Iris pigment epithelial cell (primary cell): ENCODE data around the gene SCG5.
A peak's percentile ranks its signal among the peaks of the same experiment; 100 is the strongest.

Source experiments
- DNase-seq: peaks from one replicate; pipeline ENCODE4 v3.0.0-alpha.2; 2011; ENCODE audit warnings: low read depth

The SCG5 gene

DNA sequence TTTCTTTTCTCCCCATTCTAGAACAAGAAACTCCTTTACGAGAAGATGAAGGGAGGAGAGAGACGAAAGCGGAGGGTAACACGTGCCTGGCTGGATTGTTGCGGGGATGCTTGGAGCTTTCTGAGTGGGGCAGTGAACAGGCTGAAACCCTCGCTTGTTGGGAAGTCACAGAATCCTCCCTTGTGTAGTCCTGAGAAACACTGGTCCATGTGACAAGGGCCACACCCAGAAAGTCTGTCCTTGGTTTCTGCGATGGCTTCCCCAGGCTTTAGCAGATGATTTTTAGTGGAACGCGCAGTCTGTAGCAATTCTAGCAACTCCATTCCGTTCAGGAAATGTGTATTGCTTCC is 50.2 kb downstream of the SCG5 start:
- no peak for DNase-seq

DNA sequence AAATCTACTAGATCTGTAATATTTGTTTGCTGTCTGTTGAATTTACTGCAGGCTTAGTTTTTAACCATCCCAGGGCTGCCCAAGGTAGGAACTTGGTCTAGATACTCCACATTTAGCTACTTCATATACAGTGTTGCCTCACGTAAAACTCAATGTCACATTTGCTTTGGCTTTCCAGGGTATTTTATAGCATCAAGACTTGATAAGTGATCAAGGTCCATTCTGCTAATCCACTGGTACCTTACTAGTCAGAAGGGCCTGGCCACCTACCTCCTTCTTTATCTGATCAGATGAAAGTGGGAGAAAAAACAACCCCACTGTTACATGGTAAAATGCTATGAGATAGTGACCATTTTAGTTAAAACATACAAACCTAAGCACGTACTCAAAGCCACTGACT is 50.8 kb downstream of the SCG5 start:
- no peak for DNase-seq

DNA sequence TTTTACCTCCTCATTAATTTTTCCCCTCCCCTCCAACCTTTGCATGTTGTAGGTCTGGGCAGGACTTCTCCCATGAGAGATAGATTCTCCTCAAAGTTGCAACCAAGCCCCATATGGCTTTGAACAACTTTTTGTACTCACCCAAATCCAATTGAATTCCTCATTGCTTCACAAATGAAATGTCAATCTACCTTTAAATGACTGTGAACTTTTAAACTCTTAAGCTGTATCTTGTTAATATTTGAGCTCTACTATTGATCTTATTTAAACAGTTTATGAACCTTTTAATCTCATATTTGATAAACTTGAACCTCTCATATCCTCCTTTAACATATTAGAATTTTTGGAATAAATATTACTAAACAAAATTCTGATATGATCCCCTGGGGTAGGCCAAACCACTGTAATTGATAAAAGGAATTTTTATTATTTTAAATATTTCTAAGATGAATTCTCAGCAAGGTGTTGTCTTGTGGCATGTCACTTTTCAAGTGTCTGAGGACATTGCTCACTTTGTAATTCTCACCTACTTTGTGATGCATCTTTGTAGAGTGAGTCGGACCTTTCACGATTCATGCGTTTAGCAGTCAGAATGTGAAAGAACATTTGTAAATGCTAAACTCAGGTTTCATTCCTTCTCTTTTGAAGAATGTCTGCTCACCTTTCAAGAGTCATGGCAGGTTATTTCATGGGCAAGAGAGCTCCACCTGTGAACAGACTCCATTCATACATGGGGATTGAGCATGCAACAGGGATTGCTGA is 52.9 kb downstream of the SCG5 start:
- no peak for DNase-seq

DNA sequence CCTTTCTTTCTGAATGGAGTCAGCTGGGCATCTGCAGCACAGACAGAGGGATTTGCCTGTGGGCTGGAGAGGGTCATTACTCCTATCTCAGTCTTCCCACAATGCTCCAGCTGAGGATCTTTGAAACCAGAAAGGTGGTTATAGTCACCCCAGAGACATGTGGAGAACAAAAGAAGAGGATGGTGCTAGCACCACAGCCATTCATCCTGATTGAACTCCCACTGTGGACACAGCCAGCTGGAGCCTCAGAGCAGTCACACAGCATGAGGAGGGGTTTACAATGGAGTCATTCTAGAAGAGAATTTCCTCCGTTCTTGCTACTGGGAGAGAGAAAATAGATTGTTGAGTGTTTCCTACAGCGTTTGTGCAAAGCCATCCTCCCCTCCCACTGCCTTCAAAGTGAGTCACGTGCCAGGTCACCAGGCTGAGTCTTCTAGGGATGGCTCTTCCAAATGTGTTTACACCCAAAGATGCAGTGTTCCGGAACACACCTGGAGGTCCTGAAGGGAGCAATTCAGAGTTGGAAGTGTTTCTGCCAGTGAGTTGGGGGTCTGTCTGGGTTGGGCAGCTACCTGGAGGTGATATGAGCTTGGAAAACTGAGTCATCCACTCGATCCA is 57.4 kb downstream of the SCG5 start:
- DNase-seq: no peak

DNA sequence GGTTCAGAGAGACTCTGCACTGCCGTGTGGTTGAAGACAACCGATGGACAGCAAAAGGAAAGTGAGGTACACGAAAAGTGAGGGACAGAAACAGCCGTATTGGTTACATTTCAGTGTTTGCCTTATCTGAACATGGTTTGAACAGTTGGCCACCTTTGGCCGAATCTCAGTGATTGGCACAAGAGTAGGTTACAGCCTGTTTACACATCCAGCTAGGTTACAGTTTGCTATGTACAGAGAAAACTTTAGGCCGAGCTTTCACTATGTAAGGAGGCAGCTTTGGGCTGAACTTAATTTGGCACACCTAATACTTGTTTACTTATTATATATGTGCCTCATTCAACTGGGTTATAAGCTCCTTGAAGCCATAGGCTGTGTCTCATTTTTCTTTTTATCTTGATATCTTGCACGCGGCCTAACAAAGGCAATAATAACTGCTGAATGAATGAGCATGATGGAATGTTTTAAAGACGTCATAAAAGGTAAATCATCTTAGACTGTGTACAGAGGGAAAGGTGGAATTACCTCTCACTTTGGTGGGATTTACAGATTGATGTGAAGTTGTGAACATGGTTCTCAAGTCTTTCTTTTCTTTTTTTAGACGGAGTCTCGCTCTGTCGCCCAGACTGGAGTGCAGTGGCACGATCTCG is 59.1 kb downstream of the SCG5 start:
- DNase-seq: no peak

DNA sequence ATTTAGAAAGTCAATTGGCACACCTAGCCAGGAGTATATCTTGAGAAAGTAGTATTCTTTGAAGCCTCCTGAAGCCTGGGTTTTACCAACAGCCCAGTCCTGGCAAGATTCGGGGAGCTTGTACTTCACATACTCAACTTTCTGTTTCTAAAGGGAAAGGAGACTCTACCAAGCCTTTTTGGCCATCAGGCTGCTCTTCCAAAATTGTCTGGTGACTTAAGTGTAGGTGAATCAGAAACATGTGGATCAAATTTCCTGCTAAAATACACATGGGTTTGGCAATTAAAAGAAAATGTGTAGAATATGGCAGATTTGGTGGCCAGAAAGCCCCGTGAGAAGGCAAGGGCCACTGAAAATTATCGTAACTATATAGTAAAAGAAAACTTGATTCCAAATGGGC is 60.4 kb downstream of the SCG5 start:
- peak; percentile 23 for DNase-seq

DNA sequence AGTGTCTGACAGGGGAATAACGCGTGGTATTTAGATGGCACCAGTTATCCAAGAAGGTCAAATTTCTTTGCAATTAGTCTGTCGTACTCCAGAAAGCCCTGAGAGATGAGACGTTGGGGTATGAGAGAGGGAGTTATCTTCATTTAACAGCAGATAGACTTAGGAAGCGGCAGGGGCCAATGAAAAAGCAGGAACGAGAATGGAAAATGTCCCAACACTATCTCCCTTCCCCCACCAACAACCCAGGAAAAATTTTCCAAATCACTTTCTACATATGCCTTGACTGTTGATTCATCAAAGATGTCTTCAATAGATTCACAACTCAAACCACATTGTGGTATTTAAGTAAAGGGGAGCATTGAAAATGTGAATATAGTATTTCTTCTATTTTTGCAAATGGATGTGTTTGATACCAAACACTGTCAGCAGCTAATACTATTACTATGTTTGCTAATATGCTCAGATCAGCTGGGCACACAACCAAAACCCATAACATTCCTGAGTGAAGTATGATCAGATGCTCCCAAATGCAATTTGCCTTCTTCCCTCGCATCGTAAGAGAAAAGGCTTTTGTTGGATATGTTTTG is 63.0 kb downstream of the SCG5 start:
- peak; percentile 59 for DNase-seq

DNA sequence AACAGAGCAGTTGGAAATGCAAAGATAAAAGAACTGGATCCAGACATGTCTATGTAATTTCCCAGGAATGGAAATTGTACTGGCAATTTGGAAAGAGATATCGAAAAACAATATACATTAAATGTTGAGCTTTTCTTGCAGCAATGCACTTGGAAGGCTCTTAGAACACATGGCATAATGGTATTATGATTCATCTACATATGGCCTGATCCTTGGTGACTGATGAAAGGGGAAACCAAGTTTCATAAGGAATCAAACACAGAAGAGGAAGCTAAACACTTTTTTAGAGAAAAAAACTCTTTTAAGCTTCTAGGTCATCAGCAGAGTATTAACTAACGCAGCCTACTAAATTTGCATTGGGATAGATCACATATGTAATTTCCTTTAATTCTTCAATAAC is 63.9 kb downstream of the SCG5 start:
- peak; percentile 28 for DNase-seq

DNA sequence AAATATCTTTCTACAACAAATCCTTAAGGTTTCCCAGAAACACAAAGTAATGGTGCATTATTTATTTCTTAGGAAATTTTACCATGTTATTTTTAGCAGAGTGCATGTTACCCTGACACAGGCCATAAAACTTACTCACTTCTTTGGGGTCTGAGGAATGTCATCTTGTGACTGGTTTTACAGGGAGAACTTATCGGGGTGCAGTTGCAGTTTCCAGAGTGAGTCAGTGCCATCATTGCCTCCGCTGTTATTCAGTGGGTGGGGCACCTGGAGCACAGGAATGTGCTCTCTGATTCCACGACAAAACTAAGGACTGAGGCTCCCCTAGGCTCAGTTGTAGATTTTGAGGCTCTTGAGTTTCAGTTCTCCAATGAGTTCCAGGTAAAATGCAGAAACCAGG is 65.2 kb downstream of the SCG5 start:
- peak; percentile 67 for DNase-seq

DNA sequence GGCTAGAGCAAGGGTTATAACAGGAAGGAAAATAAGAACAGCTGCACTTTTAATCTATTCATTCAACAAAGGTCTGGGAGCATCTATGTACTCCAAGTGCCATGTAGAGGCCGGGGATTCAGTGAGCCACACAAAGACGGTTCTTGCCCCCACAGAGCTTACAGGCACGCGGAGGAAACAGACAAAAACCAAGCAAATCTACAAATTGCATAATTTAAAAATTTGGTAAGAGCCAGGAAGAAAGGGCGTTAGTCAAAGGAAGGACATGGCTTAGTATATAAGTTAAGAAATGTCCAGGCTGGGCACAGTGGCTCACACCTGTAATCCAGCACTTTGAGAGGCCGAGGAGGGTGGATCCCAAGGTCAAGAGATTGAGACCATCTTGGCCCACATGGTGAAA is 65.9 kb downstream of the SCG5 start:
- DNase-seq: no peak

DNA sequence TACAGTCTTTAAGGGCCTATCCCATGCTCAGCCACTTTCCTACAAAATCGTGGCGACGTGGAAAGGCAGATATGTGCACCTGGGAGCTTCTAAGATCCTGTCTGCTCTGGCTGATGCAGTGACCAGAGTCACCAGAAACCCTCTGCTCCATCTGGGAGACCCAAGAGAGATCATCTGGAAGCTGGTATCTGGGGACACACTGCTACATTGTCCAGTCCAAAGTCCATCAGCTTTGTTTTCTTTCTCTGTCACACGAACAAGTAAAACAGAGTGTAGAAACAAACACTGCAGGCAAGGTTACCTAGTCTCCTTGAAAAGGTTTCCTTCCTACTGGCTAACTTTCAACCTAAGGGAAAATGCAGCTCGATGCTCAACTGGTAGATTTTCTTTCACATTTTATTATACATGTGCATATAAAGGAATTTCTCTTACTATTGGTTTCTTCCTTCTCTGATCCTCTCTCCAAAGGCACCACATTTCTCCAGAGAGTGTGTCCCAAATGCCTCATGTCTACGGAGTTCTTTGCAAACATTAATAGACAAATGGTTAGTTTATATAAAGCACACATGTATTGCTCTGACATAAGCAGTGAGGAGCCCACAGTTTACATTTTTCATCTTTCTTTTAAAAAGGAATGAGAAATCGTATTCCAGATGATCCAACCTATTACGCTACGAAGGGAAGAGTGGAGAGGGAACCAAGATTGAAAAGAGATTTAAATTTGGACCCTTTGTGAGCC is 68.0 kb downstream of the SCG5 start:
- DNase-seq: no peak

DNA sequence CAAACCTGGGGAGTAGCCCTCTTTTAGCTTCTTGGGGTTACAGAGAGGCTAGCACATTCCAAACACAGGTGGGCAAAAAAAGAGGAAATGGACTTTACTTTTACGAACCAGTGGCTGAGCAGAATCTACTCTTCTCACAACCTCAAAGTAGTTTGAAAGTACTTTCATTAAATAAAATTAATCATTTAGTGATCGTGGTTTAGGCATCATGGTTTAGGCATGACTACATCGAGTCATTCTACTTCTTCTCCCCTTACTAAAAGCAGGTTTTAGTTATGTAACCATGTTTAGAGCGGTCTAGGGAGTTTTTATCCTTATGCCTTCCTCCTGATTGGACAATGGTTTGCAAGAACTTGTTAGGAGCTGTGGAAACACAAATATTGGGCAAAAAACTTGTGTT is 73.8 kb downstream of the SCG5 start:
- DNase-seq: no peak

DNA sequence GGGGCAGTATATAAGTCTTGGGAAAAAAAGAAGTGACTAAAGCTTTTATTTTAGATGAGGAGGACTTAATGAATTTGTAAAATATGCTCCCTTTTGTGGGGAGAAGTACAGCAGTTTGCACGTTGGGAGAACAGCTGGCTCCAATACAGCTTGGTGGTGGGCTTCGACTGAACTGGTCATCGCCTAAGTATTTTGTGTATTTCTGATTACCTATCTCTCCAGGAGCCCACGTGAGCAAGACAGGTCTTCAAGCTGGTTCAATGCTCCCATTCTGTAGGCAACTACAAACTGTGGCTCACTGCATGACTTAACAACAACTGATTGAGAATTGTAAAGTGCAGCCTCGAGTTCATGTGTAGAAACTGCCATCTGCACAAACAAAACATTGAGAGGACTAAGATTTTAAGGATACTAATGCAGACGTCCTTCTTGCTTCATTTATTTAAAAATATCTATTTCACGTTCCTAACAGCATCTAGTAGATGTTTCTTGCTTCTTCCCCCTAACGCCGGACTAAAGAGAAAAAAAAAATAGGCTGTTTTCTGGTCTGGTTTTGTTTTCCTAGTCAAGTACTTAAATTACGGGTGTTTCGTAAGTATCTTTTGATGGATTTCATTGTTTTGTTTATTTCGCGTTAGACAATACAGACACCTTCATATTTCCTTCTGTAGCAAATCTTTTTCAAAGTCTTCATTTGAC is 74.9 kb downstream of the SCG5 start:
- DNase-seq: no peak

DNA sequence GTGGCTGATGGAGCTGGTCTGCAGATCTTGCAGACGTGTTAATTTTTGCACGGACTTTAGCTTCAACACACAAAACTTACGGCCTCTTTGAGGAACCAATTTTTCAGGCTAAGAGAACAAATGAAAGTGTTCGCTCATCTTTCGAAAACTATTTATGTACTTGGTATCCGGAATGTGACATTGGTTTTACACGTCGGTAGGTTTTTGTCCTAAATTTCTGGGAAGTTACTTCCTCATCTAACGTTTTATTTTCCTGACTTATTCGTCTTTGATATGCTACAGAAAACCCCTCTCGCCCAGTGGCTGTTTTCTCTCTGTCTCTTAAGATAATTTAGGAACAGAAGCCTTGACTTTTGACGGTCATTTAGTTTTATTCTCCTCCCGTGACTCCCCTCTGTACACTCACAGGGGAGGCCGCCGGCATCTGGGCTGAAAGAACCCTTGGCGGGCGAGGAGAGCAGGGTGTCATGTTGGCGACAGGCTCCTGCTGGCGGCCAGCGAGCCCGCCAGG is 75.5 kb downstream of the SCG5 start:
- no peak for DNase-seq

DNA sequence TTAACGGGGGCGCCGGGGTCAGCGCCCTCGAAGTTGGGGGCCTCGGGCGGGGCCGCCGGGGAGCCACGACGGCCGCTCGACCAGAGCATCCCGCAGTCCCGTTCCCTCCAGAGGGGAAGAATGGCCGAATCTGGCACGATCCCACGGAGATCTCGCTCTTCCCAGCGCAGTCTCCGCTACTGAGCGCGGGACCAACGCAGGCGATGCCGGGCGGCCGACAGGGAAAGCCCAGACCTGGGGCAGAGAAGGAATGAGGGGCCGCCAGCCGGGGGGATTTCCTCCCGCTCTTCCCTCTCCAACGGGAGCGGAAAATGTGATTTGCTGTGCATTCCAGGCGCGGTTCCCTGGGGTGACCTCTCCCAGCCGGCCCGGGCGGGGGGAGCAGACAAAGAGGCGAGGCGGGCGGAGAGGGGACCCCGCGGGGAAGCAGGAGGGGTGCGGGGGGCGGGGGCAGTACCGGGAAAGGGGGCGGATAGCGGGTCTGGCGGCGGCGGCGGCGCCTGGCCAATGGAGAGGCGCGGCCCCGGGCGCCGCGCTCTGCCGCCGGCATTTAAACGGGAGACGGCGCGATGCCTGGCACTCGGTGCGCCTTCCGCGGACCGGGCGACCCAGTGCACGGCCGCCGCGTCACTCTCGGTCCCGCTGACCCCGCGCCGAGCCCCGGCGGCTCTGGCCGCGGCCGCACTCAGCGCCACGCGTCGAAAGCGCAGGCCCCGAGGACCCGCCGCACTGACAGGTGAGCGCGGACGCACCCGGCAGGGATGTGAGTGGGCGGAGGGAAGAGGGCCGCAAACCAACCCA is 76.1 kb downstream of the SCG5 start, which contains the start of gene GREM1:
GREM1 (plus strand) TSS at position 579 of the 801 bp plus-strand sequence. CDS start 12,687 bp downstream, outside the sequence.
- DNase-seq: no peak

DNA sequence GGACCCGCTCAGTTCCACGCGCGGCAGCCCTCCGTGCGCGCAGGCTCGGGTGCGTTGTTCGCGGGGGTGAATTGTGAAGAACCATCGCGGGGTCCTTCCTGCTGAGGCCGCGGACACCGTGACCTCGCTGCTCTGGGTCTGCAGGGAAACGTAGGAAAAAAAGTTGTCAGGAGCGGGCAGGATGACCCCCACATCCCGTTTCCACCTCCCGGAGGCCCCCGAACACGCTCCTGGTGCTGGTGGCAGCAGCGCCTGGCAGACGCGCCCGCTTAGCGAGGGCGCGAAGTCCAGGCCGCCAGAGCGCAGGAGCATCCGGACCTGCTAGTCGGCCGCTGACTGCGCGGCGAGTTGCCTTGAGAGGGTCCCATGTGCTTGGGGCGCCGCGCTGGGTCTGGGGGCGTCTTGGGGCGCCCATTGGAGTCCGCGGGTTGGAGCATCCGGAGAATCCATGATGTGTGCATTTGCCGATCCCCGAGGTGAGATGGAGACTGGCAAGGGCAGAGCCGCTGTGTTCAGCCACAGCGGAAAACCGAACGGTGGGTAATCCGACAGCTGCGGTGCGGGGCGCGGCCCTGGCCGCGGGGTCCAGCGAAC is 76.8 kb downstream of the SCG5 start:
- DNase-seq: no peak

DNA sequence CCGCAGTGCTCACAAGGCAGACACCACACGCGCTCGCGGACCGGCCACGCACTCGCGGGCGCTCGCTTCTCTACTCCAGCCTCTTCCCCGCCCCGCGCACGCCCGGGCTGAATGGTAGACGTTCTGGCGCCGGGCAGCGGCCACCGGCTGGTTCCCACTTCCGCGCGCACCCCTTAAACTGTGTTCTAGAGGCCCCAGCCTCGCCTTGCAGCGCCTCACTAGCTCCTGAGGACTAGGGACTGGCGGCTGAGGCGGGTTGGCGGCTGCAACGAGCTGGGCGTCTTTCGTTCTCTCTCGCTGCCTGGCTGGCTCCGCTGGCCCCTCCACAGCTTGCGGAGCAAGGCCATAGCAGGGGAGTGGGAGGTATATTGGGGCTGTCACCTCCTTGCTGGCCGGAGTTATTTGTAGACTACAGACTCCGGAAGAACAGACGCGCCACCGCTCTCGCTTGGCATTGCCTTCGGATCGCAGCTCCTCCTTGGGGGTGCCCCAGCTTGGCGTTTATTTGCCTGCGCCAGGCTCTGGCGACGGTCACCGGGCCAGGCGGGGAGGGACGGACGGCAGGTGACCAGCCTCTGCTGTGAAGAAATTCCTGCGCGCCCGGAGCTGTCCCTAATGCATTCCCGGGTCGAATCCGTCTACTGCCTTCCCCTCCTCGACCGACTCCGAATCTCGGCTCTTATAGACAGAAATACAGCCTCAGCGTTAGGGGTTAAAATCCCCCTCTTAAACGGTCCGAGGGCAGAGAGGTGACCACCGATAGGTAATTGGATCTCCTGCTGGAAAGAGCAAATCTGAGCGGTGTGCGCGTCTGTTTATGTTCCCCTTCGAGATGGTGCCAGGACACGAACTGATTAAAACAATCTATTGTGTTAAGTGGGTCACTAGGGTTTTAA is 77.6 kb downstream of the SCG5 start:
- no peak for DNase-seq

DNA sequence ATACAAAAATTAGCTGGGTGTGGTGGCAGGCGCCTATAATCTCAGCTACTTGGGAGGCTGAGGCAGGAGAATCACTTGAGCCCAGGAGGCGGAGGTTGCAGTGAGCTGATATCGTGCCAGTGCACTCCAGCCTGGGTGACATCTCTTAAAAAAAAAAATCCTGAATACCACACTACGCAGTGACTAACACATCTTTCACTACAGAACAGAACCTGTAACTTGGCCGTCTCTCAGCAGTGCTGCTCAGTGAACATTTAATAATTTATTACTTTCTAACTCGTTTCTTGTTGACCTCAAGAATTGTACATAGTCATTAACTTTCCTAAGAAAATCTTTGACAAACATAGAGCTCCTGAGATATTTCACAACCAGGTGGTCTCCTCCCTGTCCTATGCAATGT is 80.1 kb downstream of the SCG5 start:
- no peak for DNase-seq

DNA sequence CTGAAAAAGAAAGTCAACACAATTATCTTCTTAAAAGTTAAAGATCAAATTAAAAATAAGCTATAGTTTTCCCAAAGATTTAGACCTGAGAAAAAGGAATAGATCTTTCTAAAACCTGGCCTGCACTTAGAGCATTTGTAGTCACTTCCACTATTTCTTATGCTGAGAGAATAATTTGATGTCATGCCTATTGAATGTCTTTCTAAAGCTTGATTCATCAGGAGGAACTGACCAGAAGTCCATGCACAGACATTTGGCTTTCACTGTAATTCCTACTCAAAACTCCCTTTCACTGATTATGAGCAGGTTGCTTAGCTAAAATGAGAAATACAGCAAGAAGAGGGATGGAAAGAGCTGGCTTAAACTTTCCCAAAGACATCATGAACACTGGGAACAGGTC is 80.6 kb downstream of the SCG5 start:
- DNase-seq: no peak
